Karpas-422 (cell line): ENCODE data around the gene ALDH1A1. TPM values are rescaled to one million over a fixed set of nuclear protein-coding genes. Genes with fewer than 3 reads are reported as not detected.

Source experiments
- DNase-seq: peaks from one replicate; pipeline ENCODE4 v3.0.0-alpha.2; 2015
- H2AFZ ChIP-seq: fragments of 200-600 bp; sonication (generic); 2 replicates; pipeline ENCODE4 v1.6.1; 2014; ENCODE audit warnings: antibody characterized with exemption, low read length, mixed read lengths
- H3K27ac ChIP-seq: fragments of 200-600 bp; sonication (generic); 2 replicates; pipeline ENCODE4 v1.5.1; 2014; ENCODE audit warnings: mild to moderate bottlenecking, low read length, moderate library complexity
- H3K27me3 ChIP-seq: fragments of 200-600 bp; sonication (generic); 2 replicates; pipeline ENCODE4 v1.6.1; 2014; ENCODE audit warnings: low read length, mixed read lengths
- H3K36me3 ChIP-seq: fragments of 200-600 bp; sonication (generic); 2 replicates; pipeline ENCODE4 v1.6.1; 2014; ENCODE audit warnings: low read length, mixed read lengths; ENCODE audit not compliant: insufficient read depth
- H3K4me1 ChIP-seq: fragments of 200-600 bp; sonication (generic); 2 replicates; pipeline ENCODE4 v1.6.1; 2014; ENCODE audit warnings: mild to moderate bottlenecking, low read length, mixed read lengths
- H3K4me2 ChIP-seq: fragments of 200-600 bp; sonication (generic); 2 replicates; pipeline ENCODE4 v1.6.1; 2014; ENCODE audit warnings: low read length, low read depth, mild to moderate bottlenecking; ENCODE audit not compliant: poor library complexity, severe bottlenecking
- H3K4me3 ChIP-seq: fragments of 200-600 bp; sonication (generic); 2 replicates; pipeline ENCODE4 v1.5.1; 2014; ENCODE audit warnings: mild to moderate bottlenecking, antibody characterized with exemption, low read length, mixed read lengths
- H3K79me2 ChIP-seq: fragments of 200-600 bp; sonication (generic); 2 replicates; pipeline ENCODE4 v1.6.1; 2014; ENCODE audit warnings: mild to moderate bottlenecking, low read length, mixed read lengths
- H3K9ac ChIP-seq: fragments of 200-600 bp; sonication (generic); 2 replicates; pipeline ENCODE4 v1.6.0; 2014; ENCODE audit warnings: low read length
- H3K9me2 ChIP-seq: fragments of 200-600 bp; sonication (generic), shearing (Covaris generic); replicated peaks from 2 replicates; pipeline ENCODE4 v1.6.0; 2014; ENCODE audit warnings: mild to moderate bottlenecking, low read length, moderate library complexity; ENCODE audit not compliant: insufficient read depth
- H3K9me3 ChIP-seq: fragments of 300-700, 200-600 bp; sonication (generic); 2 replicates; pipeline ENCODE4 v1.6.1; 2014; ENCODE audit warnings: low read length, mixed read lengths
- H4K20me1 ChIP-seq: fragments of 200-600 bp; sonication (generic); 2 replicates; pipeline ENCODE4 v1.6.1; 2014; ENCODE audit warnings: mild to moderate bottlenecking, antibody characterized with exemption, low read length, low read depth; ENCODE audit not compliant: insufficient read depth
- total RNA-seq: library from RNA; depleted of rRNA; stranded (reverse); fragments of >200 nt; shearing (Covaris generic); gene quantifications from 2 replicates; pipeline ENCODE4 v1.2.3, GENCODE V29; 2014; ENCODE audit warnings: low replicate concordance

Gene ALDH1A1
- total RNA-seq, 1 experiment from 2014 or later, result not detected

DNA sequence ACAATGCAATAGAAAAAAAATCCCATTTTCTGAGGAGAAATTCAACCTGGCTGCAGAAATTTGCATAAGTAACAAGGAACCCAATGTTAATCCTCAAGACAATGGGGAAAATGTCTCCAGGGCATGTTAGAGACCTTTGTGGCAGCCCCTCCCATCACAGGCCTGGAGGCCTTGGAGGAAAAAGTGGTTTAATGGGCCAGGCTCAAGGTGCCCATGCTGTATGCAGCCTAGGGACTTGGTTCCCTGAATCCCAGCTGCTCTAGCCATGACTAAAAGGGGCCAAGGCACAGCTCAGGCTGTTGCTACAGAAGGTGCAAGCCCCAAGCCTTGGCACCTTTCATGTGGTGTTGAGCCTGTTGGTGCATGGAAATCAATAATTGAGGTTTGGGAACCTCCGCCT, 66.5 kb downstream of the ALDH1A1 start:
- H3K27me3 ChIP-seq, result no peaks in the 10 kb centered on the region
- no peaks in the 10 kb centered on the region for H4K20me1 ChIP-seq
- H3K4me2 ChIP-seq, result no peak overlapping the region
- no peaks in the 10 kb centered on the region for H3K9me3 ChIP-seq
- H3K9me2 ChIP-seq, result no peaks in the 10 kb centered on the region
- no peak overlapping the region for H2AFZ ChIP-seq
- no peak overlapping the region for H3K4me3 ChIP-seq
- no peaks in the 10 kb centered on the region for H3K79me2 ChIP-seq
- H3K27ac ChIP-seq, result no peak overlapping the region
- no peak for DNase-seq
- H3K4me1 ChIP-seq, result no peaks in the 10 kb centered on the region
- H3K36me3 ChIP-seq, result no peaks in the 10 kb centered on the region
- no peak overlapping the region for H3K9ac ChIP-seq

DNA sequence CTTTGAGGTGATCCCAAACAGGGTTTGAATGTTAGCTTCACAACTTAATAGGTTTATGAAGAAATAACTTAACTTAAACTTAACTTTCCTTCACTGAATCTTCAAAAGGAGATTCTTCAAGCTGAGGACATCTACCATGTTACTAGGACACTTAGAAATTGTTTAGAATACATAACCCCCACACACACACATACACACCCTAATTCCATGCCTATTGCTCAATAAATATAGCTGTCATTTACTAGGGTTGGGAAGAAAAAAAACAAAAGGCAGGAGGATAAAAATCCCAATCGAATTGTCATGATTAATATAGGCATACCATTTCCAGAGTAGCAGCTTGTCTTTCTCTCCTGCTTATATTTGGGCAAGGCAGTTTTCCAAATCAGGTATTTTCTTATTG, 68.3 kb downstream of the ALDH1A1 start:
- Histone ChIP-seq H3K4me1 (no peaks in the 10 kb centered on the region), H3K9ac (no peak overlapping the region)

DNA sequence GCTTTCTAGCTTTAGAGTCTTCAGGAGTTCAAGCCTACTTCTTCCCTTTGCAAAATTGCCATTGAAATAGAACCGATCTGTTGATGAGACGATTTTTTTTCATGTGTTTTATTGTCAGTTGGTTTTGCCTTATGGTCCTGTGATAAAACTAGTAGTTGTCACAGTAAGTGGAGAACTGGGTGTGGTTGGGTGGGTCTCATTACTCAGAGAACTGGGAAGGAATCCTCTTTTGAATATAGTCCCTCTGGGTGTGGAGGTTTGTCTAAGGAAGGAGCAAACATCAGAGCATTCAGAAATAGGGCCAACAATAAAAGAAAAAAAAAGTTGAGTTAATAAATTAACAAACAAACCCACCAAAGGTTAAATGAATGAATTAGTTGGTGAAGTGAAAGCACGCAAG, 69.0 kb downstream of the ALDH1A1 start:
- Histone ChIP-seq H3K9me3 (no peaks in the 10 kb centered on the region), H3K9ac (no peak overlapping the region), H3K4me1 (no peaks in the 10 kb centered on the region), H4K20me1 (no peaks in the 10 kb centered on the region), H3K36me3 (no peaks in the 10 kb centered on the region), H3K4me3 (no peak overlapping the region), H3K27ac (no peak overlapping the region), H3K4me2 (no peak overlapping the region), H2AFZ (no peak overlapping the region), H3K79me2 (no peaks in the 10 kb centered on the region), H3K27me3 (no peaks in the 10 kb centered on the region), H3K9me2 (no peaks in the 10 kb centered on the region)
- DNase-seq, result no peak

More for the DNA sequence above, 68.3 kb downstream of the ALDH1A1 start:
- no peak overlapping the region for H3K4me2 ChIP-seq
- no peaks in the 10 kb centered on the region for H3K9me2 ChIP-seq
- no peak overlapping the region for H2AFZ ChIP-seq
- DNase-seq, result no peak
- H3K36me3 ChIP-seq, result no peaks in the 10 kb centered on the region
- no peaks in the 10 kb centered on the region for H3K9me3 ChIP-seq
- H3K4me3 ChIP-seq, result no peak overlapping the region
- no peaks in the 10 kb centered on the region for H3K27me3 ChIP-seq
- no peak overlapping the region for H3K27ac ChIP-seq
- no peaks in the 10 kb centered on the region for H4K20me1 ChIP-seq
- H3K79me2 ChIP-seq, result no peaks in the 10 kb centered on the region

DNA sequence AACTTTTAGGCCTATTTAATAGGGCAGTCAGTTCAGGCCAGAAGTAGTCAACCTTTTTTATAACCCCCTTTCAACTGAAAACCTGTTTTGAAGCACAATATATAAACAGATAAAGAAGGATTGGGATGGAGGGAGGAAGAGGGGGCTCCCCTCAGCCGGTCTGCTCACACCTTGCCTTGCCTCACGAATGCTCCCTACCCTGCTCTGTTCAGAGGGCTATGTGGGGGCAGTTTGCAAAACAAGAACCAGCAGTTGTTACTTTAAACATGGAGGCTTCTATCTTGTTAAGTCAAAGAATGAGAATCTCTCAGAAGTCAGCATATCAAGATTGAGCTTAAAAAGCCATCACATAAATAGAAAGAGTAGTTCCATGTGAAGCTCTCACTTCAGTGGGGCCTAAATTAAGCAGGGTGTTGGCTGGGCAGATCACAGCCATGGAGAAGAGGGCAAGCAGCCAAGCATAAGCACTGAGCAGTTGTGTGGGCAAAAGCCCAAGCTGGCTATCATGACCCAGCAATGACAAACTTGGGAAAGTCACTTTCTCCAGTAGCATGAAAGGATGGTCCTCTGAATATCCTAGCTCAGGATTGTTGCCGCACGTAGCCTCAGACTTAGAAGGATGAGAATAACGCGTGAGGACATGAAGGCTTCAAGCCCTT, 70.6 kb downstream of the ALDH1A1 start:
- no peaks in the 10 kb centered on the region for H3K9me2 ChIP-seq
- no peak overlapping the region for H3K4me2 ChIP-seq
- no peak overlapping the region for H3K9ac ChIP-seq
- H3K4me1 ChIP-seq, result no peaks in the 10 kb centered on the region
- H3K36me3 ChIP-seq, result no peaks in the 10 kb centered on the region
- H3K27me3 ChIP-seq, result no peaks in the 10 kb centered on the region
- H4K20me1 ChIP-seq, result no peaks in the 10 kb centered on the region
- H2AFZ ChIP-seq, result no peak overlapping the region
- DNase-seq, result no peak
- H3K4me3 ChIP-seq, result no peak overlapping the region
- no peaks in the 10 kb centered on the region for H3K79me2 ChIP-seq
- H3K9me3 ChIP-seq, result no peaks in the 10 kb centered on the region
- H3K27ac ChIP-seq, result no peak overlapping the region

DNA sequence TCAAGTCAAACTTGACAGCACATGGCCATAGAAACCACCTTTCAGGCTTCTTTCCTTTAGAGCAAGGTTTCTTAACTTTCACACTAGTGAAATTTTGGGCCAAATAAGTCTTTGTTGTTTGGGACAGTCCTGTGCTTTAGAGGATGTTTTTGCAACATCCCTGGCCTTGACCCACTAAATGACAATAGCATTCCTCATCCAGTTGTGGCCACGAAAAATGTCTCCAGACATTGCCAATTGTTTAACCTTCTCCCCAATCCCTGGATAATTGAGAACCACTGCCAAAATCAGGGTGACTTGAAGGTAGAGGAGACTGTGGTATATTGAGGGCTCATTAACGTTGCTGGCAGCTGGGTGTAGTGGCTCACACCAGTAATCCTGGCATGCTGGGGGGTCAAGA, 72.0 kb downstream of the ALDH1A1 start:
- no peak overlapping the region for H3K4me2 ChIP-seq
- no peak for DNase-seq
- H3K9me3 ChIP-seq, result no peaks in the 10 kb centered on the region
- no peaks in the 10 kb centered on the region for H4K20me1 ChIP-seq
- no peaks in the 10 kb centered on the region for H3K79me2 ChIP-seq
- H3K4me1 ChIP-seq, result no peaks in the 10 kb centered on the region
- H3K36me3 ChIP-seq, result no peaks in the 10 kb centered on the region
- no peaks in the 10 kb centered on the region for H3K27me3 ChIP-seq
- H3K27ac ChIP-seq, result no peak overlapping the region
- no peak overlapping the region for H3K4me3 ChIP-seq
- H3K9me2 ChIP-seq, result no peaks in the 10 kb centered on the region
- no peak overlapping the region for H3K9ac ChIP-seq
- H2AFZ ChIP-seq, result no peak overlapping the region

DNA sequence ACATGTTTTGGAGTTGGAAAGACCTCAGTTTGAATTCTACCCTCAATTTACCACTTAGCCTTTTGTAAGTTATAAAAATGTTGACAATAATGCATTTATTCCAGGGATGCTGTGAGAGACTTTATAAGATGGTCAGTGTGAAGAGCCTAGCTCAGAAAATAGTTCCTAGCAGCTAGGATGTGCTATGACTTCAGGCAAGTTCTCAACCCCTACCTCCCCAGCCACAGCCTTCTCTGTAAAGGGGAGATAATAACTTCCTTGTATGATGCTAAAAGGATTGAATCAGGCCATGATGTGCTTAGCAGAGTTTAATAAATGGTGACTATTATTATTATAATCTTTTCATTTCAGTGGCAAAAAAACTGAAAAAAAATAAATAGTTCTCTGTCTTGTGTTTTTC, 77.6 kb downstream of the ALDH1A1 start:
- H3K79me2 ChIP-seq, result no peaks in the 10 kb centered on the region
- H3K4me3 ChIP-seq, result no peak overlapping the region
- no peaks in the 10 kb centered on the region for H3K9me3 ChIP-seq
- no peak overlapping the region for H3K9ac ChIP-seq
- no peak for DNase-seq
- H3K36me3 ChIP-seq, result no peaks in the 10 kb centered on the region
- no peaks in the 10 kb centered on the region for H4K20me1 ChIP-seq
- no peaks in the 10 kb centered on the region for H3K27me3 ChIP-seq
- H3K4me1 ChIP-seq, result no peaks in the 10 kb centered on the region
- H3K27ac ChIP-seq, result no peak overlapping the region
- no peak overlapping the region for H2AFZ ChIP-seq
- no peaks in the 10 kb centered on the region for H3K9me2 ChIP-seq
- H3K4me2 ChIP-seq, result no peak overlapping the region

DNA sequence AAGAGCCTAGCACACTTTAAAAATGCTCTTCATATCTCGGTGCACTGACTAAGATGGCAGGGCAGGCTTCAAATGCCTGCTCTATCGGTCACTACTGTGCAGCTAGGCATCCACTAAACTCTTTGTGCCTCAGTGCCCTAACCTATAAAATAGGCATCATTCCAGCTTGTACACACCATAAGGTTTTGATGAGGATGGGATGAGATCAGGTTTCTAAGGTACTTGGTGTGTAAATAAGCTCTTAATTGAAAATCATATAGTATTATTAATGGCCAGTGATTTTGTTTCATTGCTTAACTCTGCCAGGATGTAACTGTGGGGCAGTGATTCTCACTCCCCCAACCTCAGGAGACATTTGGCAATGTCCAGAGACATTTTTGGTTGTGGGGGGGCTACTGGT, 78.5 kb downstream of the ALDH1A1 start:
- no peaks in the 10 kb centered on the region for H3K4me1 ChIP-seq
- H3K9me3 ChIP-seq, result no peaks in the 10 kb centered on the region
- H3K9ac ChIP-seq, result no peak overlapping the region
- no peak overlapping the region for H3K4me2 ChIP-seq
- no peak overlapping the region for H2AFZ ChIP-seq
- no peak for DNase-seq
- no peaks in the 10 kb centered on the region for H3K27me3 ChIP-seq
- H3K27ac ChIP-seq, result no peak overlapping the region
- no peaks in the 10 kb centered on the region for H3K9me2 ChIP-seq
- no peaks in the 10 kb centered on the region for H3K36me3 ChIP-seq
- no peaks in the 10 kb centered on the region for H4K20me1 ChIP-seq
- H3K79me2 ChIP-seq, result no peaks in the 10 kb centered on the region
- no peak overlapping the region for H3K4me3 ChIP-seq

DNA sequence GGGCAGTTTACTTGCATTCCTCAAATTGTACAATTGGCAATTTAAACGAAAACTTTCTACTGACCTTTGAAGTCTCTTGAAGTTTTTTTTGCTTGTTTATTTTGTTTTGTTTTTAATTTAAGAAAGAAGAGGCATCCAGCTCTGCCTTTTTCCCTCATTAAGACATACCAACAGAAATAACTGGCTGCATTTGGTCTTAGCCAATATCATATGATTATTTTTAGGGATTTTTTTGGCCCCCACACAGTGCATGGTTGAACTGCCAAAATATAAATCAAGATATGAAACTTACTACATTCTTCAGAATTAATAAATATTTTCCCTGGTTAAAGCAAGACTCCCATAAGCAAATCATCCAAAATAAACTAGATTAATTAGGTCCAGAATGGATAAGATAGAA, 79.4 kb downstream of the ALDH1A1 start:
- no peaks in the 10 kb centered on the region for H3K9me2 ChIP-seq
- no peaks in the 10 kb centered on the region for H3K27me3 ChIP-seq
- no peaks in the 10 kb centered on the region for H3K36me3 ChIP-seq
- no peaks in the 10 kb centered on the region for H4K20me1 ChIP-seq
- no peaks in the 10 kb centered on the region for H3K9me3 ChIP-seq
- no peaks in the 10 kb centered on the region for H3K79me2 ChIP-seq
- no peak overlapping the region for H2AFZ ChIP-seq
- no peaks in the 10 kb centered on the region for H3K4me1 ChIP-seq
- H3K9ac ChIP-seq, result no peak overlapping the region
- no peak overlapping the region for H3K4me3 ChIP-seq
- no peak overlapping the region for H3K4me2 ChIP-seq
- DNase-seq, result no peak
- no peak overlapping the region for H3K27ac ChIP-seq

DNA sequence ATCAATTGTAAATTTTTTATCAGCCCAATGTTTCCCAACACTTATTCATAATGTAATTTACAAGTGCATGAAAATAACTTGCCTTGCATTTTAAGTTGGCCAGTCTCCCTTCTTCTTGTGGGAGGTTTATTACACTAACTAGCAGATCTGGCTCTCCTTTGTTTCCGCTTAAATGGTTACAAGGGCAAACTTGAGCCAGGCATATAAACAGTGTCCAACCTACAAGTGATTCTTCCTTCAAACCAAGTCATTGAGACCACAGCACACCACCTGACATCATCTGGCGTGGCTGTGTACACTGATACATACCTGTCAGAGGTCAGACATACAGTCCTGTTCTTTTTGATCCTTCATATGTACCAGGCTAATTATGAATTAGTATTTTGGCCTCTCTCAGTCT, 80.1 kb downstream of the ALDH1A1 start:
- no peak overlapping the region for H3K4me2 ChIP-seq
- H3K27ac ChIP-seq, result no peak overlapping the region
- H3K9me3 ChIP-seq, result no peaks in the 10 kb centered on the region
- no peak overlapping the region for H3K4me3 ChIP-seq
- H3K36me3 ChIP-seq, result no peaks in the 10 kb centered on the region
- H3K9me2 ChIP-seq, result no peaks in the 10 kb centered on the region
- no peaks in the 10 kb centered on the region for H3K27me3 ChIP-seq
- H3K9ac ChIP-seq, result no peak overlapping the region
- no peaks in the 10 kb centered on the region for H3K4me1 ChIP-seq
- H2AFZ ChIP-seq, result no peak overlapping the region
- H3K79me2 ChIP-seq, result no peaks in the 10 kb centered on the region
- no peak for DNase-seq
- H4K20me1 ChIP-seq, result no peaks in the 10 kb centered on the region
